Measurements from ENCODE around the gene TTLL1.

DNA sequence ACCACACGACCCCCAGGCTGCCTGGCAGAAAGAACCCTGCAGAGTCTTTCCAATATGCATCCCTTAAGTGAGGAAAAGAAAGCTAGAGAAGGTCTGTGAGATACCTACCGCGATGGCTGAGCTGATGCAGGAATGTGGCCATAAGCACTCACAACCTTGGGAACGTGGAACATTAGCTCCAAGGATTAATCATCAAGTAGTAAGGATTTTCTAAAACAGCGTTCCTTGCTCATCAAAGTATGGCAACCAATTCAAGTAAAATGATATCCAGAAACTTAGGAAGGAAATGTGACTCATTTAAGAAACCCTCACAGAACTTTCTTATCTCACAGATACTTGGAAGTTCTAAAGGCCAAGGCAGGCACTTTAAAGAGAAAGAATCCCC lies 87.0 kb downstream of the TTLL1 start:
- TF ChIP-seq, protein P1, sequence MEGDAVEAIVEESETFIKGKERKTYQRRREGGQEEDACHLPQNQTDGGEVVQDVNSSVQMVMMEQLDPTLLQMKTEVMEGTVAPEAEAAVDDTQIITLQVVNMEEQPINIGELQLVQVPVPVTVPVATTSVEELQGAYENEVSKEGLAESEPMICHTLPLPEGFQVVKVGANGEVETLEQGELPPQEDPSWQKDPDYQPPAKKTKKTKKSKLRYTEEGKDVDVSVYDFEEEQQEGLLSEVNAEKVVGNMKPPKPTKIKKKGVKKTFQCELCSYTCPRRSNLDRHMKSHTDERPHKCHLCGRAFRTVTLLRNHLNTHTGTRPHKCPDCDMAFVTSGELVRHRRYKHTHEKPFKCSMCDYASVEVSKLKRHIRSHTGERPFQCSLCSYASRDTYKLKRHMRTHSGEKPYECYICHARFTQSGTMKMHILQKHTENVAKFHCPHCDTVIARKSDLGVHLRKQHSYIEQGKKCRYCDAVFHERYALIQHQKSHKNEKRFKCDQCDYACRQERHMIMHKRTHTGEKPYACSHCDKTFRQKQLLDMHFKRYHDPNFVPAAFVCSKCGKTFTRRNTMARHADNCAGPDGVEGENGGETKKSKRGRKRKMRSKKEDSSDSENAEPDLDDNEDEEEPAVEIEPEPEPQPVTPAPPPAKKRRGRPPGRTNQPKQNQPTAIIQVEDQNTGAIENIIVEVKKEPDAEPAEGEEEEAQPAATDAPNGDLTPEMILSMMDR (IDR thresholded peaks at IDR 0.05) = no peak
- no peak for TF ChIP-seq POLR2A (IDR thresholded peaks at IDR 0.05)
